Activated CD8-positive, alpha-beta memory T cell treated with anti-CD3 and anti-CD28 coated beads for 48 hours (primary cell): ENCODE data around the gene ETHE1.
A peak's percentile ranks its signal among the peaks of the same experiment; 100 is the strongest.
"Not testable (repeated sequence)": the region's sequence is repeated elsewhere in the genome, so short reads cannot be mapped to it uniquely, and the experiment has no call there.

Source experiments
- DNase-seq, 3 experiments: peaks; one replicate each; pipeline ENCODE4 v3.0.0-alpha.2; 2020; ENCODE audit warnings: low read depth in 2 of 3, low spot score in 2 of 3

Gene ETHE1

GRCh38 chr19:43552198-43552450, 25.1 kb upstream of the ETHE1 start:
- DNase-seq, result no peak

GRCh38 chr19:43551399-43552197, 24.6 kb upstream of the ETHE1 start:
- DNase-seq, result no peak

DNA sequence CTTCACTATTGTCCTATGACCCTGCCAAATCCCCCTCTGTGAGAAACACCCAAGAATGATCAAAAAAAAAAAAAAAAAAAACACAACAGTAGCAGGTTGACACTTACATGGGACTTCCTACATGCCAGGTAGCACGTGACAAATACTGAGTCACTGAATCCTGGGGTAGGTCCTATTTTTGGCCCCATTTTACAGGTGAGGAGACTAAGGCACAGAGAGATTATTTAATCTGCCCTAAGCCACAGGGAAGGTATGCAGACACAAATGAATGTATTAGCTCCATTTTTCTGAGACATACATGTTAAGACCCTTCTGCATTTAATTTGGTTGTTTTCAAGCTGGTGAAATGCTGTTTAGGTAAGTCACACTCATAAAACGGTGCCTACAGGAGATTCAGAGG, 21.7 kb upstream of the ETHE1 start:
- no peak for DNase-seq

DNA sequence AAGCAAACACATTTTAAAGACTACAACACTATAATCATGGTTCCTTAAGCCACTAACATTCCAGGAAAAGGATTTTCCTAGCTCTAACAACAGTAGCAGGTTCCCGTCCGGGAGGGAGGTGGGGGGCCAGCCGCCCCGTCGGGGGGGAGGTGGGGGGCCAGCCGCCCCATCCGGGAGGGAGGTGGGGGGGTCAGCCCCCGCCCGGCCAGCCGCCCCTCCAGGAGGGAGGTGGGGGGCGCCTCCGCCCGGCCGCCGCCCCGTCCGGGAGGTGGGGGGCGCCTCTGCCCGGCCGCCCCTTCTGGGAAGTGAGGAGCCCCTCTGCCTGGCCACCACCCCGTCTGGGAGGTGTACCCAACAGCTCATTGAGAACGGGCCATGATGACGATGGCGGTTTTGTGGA, 20.9 kb upstream of the ETHE1 start:
- DNase-seq, result not testable (repeated sequence)

- no peak for DNase-seq
These were observed 19.6 kb upstream of the ETHE1 start for GRCh38 chr19:43546581-43546980.

DNA sequence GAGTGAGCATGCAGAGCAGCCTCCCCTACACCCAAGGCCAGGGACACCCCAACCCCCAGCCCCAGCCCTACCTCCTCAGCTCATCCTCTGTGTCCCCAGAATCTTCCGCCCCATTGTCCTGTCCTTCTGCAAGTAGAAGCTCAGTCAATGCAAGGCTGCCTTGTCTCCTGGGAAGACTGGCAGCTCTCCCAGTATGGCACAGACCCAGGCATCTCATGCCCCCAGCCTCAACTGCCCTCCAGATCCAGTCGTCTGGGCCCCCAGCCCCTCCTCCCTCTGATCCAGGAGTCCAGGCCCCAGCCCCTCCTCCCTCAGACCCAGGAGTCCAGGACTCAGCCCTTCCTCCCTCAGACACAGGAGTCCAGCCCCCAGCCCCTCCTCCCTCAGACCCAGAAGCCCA, 19.0 kb upstream of the ETHE1 start:
- DNase-seq, result no peak

GRCh38 chr19:43545276-43545675, 18.3 kb upstream of the ETHE1 start:
- no peak for DNase-seq

DNA sequence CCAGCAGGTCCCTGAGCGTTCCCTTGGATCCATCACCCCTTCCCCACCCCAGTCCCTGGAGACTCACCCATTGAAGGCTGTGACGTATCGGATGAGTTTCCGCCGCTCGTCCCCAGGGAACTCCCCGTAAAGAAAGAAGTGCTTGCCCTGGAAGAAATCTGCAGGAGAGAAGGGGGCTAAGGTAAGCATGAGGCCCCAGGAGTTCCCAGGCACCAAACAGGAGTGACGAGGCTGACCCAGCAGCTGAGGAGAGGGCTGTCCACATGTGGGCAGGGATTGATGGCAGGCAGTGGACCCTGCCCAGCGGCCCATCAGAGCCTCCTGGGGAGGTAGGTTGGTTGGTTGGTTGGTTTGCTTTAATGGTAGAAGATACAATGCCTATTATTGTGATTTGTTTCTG, 17.1 kb upstream of the ETHE1 start:
- DNase-seq, result no peak

GRCh38 chr19:43541920-43542650, 15.1 kb upstream of the ETHE1 start:
- DNase-seq, result no peak

DNA sequence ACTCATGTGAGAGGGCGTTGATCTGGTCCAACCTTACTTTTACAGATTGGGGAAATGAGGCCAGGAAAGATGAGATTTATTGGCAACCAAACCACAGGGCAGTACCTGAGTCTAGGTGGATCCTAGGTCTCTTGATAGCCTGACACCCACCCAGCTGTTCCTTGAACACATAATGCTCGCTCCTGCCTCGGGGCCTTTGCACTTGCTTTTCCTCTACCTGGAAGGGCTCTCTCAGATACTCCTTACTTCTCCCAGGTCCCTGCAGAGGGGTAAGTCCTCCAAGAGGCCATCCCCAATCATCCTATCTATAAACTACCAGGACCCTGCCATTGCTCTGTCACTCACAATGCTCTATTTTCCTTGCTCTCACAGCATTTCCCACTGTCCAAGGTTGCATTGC, 13.4 kb upstream of the ETHE1 start:
- no peak for DNase-seq

DNA sequence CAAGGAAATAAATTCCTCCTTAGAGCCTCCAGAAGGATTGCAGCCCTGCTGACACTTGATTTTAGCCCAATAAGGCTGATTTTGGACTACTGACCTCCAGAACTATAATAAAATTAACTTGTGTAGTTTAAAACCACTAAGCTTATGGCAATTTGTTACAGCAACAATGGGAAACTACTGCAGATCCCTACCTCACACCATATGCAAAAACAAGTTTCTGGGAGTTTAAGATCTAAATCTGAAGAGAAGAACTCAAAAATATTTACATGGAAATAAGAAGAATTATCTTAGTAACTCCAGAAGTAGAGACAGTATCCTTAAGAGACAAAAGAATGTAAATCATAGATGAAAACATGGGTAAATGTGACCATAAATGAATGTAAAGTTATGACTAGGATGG, 11.9 kb upstream of the ETHE1 start:
- no peak for DNase-seq

DNA sequence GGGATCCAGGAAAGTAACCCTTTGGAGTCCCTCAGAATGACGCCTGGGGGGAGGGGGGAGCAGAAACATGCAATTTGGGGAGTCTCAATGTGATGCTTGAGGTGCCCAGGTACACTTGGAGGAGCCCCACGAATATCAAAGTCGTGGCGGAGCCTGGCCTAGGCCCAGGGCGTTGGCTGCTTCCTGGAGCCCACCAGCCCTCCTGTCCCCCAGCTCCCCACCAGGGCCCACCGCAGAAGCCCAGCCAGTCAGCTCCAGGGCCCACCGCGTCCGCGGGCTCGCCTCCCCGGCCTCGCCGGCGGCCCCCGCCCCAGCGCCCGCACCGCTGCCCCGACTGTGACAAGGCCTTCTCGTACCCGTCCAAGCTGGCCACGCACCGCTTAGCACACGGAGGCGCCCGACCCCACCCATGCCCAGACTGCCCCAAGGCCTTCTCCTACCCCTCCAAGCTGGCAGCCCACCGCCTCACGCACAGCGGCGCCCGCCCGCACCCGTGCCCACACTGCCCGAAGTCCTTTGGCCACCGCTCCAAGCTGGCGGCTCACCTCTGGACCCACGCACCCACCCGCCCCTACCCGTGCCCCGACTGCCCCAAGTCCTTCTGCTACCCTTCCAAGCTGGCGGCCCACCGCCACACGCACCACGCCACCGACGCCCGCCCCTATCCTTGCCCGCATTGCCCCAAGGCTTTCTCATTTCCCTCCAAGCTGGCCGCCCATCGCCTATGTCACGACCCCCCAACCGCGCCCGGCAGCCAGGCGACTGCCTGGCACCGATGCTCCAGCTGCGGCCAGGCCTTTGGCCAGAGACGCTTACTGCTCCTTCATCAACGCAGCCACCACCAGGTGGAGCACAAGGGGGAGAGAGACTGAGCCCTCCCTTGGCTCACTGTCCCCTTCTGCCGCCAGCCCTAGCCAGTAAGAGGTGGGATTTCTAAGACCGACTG, 8.1 kb upstream of the ETHE1 start:
- peak in 1 of 3 experiments; percentile 10 for DNase-seq

DNA sequence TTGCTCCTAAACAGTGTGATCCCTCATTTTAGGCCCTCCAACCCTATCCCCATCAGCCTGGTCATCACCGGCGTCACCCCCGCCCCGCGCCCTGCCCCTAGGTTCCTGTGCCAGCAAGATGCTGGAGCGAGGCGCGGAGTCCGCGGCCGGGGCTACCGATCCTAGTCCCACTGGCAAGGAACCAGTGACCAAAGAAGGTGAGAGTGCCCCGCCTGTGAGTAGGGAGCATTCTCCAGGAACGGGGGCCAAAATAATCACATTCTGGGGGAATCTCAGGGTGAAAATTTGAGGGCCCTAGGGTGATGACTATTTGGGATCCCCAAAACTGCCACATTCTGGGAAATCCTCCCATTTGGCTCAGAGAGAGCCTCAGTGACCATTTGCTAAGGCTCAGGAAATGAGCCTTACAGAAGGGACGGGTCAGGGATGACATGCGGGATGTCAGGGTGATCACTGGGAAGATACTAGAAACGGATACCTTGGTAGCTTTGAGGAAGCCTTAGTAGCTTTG, 7.4 kb upstream of the ETHE1 start:
- no peak for DNase-seq

DNA sequence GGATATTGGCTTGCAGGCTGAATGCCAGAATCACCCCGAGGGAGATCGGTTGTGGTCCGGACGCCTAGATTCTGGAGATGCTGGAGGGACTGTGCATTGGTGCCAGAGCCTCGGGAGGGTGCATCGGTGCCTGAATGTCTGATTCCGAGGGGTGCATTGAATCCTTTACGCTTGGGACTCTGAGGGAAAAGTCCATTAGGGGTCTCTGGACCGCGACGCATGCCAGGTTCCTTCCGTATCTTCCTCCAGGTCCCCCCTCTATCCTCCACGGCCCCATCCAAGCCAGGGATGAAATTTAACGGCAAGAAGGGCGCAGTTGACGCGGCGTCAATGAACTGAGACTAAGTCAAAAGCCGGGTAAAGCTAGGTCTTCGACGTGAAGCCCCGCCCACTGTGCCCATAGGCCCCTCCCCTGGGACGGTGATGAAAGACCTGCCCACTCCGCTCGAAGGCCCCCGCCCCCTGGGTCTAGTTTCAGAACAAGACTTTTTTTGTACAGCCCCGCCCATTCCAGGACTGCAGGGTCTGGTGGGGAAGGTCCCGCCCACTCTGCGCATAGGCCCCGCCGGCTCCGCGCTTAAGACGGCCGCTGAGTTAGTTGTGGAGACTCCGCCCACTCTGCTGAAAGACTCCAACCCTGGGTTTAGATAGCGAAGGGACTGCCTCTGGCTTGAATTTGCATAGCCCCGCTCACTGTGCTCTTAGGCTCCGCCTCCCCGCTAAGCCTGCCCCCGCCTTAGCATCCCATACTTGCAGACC, 6.7 kb upstream of the ETHE1 start:
- peak; percentile 82 to 90 (median 86) for DNase-seq

DNA sequence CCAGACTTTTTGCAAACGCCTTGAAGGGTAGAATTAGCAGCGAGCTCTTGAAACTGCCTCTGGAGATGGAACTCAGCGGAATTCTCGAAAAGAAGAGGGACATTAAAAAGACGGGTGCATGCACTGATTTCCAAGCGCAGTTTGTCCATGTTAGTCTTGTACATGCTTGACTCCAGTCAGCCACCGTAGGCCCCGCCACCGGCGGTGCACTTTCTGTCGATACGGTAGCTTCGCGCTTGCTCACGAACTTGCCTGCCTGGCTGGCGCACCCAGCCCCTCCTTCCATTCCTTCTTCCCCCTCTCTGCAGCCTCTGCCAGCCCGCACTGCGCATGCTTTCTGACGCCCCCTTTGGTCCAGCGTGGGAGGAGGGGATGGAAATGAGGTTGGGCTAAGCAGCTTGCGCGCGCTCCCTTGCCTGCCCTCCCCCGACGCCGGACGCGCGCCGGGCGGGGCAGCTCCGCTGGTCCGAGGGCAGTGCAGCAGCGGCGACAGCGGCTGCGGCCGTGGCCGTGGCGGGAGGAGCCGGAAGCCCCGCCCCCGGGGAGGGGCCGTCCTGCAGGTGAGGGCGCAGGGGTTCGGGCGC, 6.1 kb upstream of the ETHE1 start, which contains the start of gene ZNF575:
ZNF575 (plus strand) TSS at position 227 of the 584 bp plus-strand sequence. CDS start 1,235 bp downstream, outside the sequence.
- peak; percentile 68 to 80 (median 79) for DNase-seq

GRCh38 chr19:43532571-43532961, 5.6 kb upstream of the ETHE1 start:
- no peak for DNase-seq

GRCh38 chr19:43527860-43528622, 1.0 kb upstream of the ETHE1 start:
- DNase-seq, result no peak

DNA sequence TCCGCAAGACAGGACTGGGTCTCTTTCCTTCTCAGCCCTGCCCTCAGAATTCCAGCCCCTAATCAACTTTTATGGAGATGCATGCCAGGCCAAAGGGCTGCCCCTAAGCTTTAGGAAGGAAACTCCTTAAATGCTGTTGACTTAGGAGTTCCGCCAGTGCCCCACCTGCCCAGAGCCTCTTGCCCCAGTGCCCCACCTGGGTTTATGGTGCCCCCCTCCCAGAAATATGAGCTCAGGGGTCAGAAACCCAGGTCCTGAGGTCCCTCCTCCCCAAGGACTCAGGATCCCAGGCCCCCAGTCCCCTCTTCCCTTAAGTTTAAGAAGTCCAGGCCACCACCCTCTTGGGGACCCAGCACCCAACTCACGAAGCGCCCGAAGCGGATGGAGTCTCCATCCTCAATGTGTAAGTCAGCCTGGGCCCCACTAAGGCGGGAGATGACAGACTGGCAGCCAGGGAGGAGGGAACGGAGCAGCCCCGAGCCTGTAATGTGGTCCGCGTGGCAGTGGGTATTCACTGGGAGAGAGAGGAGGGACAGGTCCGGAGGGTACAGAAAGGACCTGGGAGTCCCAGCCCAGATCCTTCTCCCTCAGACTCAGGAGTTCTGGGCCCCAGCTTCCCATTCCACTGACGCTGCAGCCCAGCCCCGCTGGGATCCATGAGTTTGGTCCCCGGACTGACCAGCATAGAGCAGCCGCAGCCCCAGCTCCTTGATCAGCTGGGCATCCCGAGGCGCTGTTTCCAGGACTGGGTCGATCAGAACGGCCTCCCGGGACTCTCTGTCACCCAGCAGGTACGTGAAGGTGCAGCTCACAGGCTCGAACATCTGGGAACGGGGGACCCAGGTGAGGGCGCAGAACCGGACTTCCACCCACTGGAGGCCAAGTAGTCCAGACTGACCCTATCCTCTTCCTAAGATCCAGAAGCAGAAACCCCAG, 897 bp downstream of the ETHE1 start:
- DNase-seq, result no peak
